GM18907 (cell line): ENCODE data around the gene CORO1C.

Experiments
- ATAC-seq: cut with Tn5 transposase; IDR thresholded peaks from one replicate; pipeline ENCODE4 v1.9.1; 2021; ENCODE audit warnings: mild to moderate bottlenecking, moderate library complexity; ENCODE audit not compliant: unreplicated experiment

Gene CORO1C

DNA sequence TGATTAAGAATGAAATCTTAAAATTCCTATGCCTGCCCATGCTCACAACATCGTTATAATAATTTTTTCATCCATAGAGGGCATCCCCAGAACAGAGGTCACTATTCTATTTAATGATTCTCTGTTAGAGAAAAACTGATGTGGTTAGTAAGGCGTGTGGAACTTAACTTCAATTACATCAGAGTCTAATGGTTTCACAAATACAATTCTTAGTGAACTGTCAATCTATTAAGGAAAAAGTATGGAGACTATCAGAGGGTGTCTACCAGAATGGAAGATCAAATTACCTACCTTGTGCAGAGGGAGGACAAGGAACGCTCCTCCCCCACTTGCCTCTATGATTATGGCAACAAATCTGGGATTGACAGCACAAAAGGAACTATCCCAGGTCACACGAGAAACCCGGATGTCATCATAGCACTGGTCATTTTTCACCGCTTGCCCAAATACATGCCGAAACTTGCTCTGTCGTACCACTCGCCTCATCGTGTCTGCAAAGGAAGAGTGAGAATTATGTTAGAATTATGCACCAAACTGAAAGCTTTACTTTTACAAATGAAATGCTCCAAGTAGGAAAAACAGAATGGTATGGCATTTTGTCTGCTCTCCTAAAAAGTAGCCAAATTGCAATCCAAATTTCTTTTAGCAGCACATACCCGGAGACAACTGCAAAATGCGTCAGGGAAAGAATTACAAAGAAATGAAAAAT, 30.3 kb downstream of the CORO1C start:
- no peak for ATAC-seq

DNA sequence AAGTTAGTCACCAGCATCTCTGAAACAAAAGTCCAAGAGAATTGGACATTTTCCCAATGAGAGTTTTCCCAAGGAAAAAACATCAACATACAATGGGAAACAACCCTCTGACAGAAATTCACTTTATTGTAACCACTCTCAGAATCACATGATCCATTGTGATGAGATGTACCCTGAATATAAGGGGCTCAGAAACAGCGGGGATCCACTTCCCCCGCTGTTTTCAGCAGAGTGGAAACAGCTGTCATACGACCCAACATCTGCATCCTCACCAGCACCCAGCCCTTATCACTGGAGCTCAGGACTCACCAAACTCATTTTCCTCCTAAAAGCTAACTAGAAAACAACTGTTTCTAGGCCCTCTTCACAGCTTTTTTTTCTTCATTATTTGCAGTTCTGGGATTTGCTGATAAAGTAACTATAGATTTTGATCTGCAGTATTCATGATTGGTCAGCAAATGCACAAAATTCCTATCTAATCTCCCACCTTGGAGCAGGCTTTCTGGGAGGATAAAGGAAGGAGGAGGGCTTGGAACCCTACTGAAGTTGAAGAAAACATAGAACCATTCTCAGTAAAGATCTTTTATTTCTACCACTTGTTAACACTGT, 31.3 kb downstream of the CORO1C start:
- ATAC-seq: no peak

DNA sequence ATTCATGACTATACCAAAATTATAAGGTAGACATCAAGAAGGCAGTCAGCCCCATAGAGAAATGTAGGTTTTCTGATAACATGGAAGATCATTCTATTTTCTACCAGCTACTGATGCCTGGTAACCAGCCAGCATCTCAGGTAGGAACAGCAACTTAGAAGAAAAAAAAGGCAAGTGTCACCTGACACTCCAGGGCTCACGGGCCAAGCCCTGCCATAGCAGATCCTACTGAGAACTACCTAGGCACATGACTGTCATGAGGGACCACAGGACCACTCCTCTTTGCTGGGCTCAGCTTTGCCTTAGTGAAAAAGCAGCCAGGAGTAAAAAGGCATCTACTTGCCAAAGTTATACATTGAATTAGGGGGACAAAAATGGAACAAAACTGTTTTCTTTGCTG, 33.4 kb downstream of the CORO1C start:
- ATAC-seq: no peak

DNA sequence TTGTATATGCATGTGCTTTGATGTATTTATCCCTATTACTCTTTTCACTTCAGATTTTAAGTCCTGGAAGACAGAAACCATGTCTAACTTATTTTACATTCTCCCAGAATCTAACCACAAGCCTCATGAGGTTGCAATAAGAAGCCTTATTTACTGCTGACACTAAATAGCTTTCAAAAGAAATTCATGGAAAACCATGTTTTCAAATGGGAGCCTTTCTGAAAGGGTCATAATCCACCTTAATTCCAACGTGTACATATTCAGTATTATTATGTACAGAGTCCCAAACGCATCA, 34.4 kb downstream of the CORO1C start:
- no peak for ATAC-seq

DNA sequence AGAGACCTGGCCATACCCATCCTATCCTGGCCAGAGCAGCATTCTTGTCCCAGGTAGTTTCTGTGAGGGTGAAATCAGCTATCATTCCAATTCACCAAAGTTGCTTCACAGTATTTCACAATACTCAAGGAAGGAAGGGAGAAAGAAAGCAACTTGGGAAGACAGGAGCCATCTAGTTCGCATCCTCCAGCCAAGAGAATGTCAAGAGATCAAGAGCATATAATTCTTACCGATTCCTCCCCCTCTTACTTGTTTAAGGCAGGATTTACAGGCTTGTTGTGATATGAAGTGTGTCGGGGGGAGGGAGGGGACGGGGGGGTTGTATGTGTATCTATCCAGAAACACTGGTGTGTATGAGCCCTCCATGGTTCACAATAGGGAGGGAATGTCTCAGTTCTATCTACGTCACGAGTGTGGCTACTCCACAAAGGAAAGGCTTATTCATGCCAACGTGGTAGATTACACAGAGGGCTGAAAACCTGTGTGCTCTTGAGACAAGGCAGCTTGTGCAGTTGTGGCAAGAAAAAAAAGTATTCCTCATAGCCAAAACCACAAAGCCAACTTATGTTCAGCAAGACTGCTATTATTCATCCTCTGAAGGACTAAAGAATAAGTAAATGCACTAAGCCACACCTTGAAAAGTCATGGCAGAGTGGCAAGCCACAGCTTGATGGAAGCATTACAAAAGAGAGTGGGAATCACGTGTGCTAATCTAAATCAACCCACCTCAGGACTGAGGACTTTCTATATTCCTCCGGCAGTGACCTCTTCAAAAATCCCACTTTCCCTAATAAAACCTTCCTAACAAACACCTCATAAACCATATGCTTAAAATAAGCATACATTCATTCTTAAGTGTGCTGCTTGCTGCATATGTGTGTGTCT, 35.0 kb downstream of the CORO1C start:
- no peak for ATAC-seq

DNA sequence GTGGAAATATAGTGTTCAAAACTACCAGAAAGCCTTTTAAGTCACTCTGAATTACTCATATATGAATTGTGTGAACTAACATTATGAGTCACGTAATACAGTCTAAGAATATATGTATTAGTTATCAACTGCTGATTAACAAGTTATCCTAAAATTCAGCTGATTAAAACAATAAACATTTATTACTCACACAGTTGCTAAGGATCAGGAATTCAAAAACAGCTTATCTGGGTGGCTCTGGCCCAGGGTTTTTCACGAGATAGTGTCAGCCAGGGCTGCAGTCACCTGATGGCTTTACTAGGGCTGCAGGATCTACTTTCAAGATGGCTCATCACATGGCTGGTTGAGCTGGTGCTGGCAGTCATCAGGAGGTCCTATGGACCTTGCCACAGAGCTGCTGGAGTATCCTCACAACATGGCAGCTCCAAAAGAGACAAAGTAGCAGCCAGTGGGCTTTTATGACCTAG, 36.5 kb downstream of the CORO1C start:
- ATAC-seq: no peak

DNA sequence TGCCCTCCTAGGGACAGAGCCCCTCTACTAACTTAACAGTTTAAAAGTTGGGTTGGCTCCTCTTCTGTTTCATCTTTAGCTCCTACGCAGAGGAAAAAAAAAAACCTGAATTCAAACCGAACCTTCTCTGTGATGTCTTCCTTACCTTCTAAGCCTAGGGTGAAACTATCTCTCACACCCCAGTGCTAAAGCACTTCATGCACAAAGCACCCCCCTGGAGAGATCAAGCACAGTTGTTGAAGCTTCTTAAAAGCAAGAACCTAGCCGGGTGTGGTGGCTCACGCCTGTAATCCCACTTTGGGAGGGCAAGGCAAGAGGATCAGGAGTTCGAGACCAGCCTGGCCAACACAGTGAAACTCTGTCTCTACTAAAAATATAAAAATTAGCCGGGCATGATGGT, 37.6 kb downstream of the CORO1C start:
- no peak for ATAC-seq

DNA sequence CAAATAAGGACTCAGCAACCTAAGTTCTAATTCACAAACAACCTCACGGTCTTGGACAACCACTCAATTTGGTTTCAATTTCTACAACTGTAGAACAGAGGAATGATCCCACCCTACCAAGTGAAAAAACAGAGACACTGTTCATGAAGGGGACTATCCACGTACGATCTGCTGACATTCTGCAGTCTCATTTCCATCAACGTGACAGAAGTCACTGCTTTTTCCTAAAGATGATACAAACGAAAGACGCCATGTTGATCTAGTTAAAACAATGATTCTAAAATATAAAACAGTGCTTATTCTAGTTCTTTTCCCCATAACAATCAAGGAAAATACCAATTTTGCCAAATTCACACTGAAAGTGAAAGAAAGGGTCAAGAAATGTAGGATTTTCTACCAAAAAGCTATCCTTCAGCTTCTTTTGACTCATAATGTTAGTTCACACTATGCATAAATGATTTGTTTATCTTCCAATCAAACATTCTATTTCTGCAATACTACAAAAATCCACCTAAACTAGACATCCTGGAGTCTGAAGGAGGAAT, 38.1 kb downstream of the CORO1C start:
- ATAC-seq: no peak

DNA sequence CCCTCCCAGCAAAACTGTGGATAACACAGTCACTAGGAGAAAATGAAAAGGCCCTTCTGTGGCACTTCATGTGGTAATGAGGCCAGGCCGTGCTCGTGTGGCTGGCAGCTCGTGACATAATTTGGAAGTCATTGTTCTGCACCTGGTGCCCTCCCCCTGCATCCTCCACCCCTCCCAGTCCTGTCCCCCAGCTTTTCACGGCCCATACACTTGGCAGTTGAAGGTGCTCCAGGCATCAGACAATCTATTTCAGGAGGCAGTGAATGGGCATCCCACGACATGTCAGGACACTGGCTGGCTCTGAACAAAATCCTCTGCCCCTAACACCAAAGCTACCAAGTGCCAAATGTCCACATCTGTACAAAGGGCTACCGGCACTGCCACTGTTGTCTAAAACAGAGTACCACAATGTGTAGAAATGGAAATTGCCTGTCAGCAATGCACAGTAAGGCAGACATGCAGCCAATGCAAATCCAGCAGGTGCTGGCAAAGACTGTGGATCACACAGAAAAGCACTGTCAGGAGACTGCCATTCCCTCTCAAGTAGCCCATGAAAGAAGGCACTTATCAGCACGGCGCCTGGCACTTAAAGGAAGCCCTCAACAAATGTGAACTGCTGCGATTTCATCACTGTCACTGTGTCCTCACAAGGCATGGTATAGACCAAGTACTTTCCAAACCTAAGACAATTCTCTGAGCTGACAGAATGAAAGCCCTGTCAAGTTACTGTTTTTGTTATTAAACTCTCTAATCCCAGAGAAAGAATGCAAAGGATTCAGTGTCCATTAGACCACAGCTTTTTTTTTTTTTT, 39.1 kb downstream of the CORO1C start:
- peak; percentile 26 for ATAC-seq

DNA sequence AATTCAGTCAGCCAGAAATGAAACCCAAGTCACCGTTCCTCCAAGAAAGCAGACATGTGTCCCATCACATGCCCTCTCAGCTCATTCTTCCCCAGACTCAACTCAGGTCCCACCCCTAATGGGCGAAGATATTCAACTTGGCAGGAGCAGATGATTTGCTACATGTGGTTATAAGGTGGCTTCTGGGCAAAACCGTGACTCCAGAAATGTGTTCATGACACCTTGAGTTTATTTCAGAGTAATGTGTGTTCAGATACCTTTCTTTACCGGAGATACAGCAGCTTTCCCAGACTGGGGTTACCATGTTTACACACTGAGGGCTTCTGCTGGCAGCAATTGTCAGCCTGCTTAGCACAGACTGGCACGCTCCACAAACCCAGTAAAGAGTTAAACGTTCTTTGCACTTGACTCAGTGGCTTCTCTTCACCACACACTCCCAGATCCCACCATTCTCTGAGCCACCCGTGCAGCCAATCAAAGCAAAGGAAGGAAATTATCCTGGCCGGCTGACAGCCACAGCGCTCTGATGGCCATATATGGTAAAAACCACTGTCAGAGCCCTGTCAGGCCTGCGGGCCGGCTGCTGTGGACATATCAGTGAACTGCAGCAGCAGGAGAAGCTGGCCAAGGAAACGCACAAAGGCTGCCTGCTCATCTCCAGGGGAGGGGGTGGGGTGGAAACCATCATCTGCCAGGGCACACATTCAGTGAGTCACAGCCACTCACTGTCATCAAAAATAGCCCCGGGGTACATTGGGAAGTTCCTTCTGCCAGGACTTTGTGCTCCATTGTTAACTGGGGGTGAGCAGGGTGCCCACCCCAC, 39.9 kb downstream of the CORO1C start:
- peak; percentile 75 for ATAC-seq

DNA sequence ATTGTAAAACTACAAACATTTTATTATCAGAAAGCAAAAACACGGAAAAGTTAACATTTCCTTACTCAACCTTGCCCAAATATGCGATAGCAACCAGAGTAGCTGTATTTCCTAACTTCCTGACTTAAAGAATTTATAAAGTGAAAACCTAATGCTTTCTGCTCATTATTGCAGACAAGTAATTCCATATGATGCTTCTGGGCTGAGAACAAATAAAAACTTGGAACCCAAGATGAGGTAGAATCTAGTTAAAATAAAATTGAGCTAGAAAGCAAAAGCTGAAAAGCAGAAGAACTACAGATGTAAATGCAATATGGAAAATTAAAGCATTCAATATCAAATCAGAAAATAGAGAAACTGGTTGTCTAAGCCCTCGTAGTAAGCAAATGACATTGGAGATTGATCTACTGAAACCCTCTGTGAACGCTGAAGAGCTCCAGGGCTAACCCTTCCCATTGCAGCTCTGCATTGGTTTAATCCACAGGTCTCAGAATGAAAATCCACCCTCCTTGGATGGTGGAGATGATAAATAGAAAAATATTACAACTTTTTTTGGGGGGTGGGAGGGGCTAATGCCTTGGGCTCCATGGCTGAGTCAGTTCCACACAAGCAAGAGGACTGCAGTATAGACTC, 40.7 kb downstream of the CORO1C start:
- no peak for ATAC-seq

DNA sequence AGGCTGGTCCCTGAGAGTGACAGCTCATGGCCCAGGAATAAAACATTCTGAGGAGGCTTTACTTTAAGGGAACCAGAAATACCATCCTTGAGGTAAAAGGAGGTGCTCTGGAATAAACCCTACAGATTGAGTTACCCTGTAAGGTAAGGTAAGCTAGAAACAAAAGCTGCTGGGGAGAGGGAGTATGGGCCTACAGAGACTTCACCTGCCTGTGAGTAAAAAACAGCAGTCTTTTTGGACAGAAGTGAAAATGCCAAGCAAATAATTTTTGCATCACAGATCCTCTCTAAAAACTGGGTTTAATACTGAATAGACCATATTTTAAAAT, 41.2 kb downstream of the CORO1C start:
- ATAC-seq: no peak

DNA sequence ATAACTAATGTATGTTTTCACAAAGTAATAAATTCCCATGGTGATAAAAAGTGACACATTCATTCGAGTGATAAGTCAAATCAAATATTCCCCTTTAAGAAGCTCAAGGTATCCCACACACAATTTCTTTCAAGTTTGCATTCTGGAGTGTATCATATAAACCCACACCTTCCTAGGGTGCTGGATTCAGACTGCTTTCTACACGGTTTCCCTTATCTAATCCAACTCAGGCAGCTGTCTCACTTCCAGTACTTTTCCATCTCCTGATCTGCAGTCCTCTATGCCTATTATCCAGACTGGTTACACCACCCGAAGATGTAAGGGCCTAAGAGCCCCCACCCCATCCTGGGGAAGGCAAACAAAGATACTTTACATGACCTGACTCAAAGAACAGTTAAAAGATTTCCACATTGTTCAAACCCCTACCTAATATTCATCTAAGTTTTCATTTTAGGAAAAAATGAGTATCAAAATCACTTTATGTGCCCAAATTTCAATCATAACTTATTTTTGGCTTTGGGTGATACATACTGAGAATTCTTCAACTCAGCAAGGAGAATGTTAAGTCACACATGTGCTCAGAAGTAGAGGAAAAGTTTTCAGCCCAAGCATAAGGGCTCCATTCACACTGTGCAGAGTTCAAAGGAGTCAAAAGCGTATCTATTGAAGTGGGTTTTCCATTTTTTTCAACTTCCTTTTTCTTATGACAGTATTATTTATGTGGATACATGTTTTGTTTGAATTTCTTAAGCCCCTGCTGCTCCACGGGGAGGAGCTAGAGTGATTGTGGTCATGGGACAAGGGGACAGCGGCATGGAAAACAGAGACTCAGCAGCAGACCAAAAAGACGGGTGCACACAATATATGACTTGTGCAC, 41.8 kb downstream of the CORO1C start:
- no peak for ATAC-seq

DNA sequence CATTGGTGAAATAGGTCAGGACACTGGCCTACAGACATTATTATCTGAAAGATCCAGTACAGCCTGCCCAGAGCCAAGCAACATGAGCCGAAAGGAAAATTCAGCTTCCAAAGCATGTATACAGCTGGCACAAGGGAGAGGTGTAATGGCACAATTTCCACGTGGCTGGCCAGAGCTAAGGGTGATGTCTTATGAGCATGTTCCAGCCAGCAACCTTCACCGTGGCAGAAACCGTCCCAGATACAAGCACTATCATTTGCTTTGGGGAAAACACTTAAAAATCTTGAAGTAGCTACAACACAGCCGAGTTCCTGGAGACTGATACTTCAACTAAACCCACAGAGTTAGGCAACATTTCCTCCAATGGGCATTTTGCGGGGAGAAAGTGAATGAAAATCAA, 44.5 kb downstream of the CORO1C start:
- no peak for ATAC-seq

DNA sequence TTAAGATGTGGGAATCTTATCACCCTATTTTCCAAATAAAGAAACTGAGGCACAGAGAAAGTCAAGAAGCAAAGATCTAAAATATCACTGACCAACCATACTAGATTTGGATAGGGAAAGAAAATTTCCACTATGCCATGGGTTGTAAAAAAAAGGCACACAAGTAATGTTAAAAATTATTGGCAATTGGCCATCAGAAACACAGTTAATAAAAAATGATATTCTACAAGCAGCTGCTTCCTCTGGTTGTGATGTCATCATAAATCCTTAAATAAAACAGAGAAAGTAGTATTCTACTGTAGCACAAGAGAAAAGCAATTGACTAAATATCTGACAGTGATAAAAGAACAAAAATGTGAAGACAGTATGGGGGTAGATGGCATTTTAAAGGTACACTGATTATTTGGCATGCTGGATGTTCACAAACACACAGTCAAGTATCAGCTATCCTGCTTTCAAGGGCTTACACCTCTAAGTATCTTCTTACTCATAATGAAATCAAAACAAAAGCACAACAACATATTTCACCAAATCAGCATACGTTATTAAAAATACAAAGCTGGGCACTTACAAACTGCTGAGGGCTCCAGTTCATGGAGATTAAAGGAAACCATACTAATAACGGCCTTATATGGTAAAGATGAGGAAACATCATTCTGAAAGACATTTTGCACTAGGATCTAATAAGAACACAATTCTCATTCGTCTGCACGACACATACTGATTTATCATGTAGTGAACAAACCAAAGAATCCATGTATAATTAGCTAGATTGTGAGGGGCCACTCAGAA, 45.7 kb downstream of the CORO1C start:
- ATAC-seq: no peak

DNA sequence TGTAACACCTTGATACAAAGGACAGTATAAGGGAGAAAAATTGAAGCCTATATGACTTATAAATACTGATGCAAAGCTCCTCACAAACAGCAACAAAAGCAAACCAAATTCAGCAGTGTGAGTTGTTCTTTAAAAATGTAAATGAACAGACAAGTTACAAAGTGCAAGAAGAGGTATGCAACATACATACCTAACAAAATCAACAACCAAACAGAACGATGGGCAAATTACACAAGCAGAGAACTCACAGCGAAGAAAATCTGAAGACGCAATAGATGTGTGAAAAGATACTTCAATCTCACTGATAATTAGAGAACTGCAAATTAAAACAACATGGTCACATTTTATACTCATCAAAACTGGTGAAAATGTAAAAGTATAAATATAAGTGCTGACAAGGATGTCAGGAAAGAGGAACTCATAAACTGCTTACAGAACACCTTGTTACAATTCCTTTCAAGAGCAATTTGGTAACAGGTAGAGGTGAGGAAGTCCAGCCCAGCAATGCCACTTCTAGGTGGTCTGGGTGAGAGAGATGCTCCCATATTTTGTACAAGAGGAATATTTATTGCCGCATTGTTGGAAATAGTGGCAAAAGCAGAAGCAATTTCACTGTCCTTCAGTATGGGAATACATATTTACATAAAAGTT, 47.3 kb downstream of the CORO1C start:
- ATAC-seq: no peak

DNA sequence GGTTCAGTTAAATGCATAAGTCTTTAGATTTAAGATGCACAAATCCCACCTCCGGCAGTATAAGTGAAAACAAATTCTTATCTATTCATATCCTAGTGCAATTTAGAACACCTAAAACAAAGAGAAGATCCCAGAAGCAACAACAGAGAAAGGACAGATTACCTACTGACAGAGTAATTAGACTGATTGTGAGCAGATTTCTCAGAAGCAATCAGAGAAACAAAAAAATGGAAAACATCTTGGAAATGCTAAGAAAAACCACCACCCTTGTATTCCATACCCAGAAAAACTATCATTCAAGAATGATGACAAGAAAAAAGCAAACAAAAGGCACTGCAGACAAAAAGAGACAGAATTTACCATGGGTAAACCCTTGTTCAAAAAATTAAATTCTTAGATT, 50.0 kb downstream of the CORO1C start:
- ATAC-seq: no peak
